Cardiac fibroblast (primary cell): ENCODE measurements around the gene NOTCH4.
A peak's percentile ranks its signal among the peaks of the same experiment; 100 is the strongest.

Experiments
- DNase-seq, 2 donors: peaks; one replicate each; pipeline versions ENCODE4 v3.0.0 to v3.0.0-alpha.2; 2010; ENCODE audit warnings: low read depth in 2 of 2
- H3K4me3 ChIP-seq, 2 donors: replicated peaks in 1 of 2; 1 replicate in 1 of 2; 2 replicates in 1 of 2; pipeline ENCODE4 v1.5.1; 2011; ENCODE audit warnings: low read depth in 2 of 2, low read length in 2 of 2, mild to moderate bottlenecking in 2 of 2, moderate library complexity in 1 of 2
- TF ChIP-seq, protein P1 (sequence below): IDR thresholded peaks from one replicate; pipeline ENCODE4 v1.5.1; 2011; ENCODE audit warnings: low read depth, mild to moderate bottlenecking, low read length, inconsistent platforms

Gene NOTCH4

DNA sequence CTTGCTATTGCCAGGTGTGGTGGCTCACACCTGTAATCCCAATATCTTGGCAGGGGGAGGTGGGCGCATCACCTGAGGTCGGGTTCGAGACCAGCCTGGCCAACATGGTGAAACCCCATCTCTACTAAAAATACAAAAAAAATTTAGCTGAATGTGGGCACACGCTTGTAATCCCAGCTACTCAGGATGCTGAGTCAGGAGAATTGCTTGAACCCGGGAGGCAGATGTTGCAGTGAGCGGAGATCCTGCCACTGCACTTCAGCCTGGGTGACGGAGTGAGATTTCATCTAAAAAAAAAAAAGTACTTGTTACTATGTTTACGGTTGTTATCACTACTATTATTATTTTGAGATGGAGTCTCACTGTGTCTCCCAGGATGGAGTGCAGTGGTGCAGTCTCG, 67.0 kb downstream of the NOTCH4 start:
- H3K4me3 ChIP-seq = no peak overlapping the region
- TF ChIP-seq, protein P1, sequence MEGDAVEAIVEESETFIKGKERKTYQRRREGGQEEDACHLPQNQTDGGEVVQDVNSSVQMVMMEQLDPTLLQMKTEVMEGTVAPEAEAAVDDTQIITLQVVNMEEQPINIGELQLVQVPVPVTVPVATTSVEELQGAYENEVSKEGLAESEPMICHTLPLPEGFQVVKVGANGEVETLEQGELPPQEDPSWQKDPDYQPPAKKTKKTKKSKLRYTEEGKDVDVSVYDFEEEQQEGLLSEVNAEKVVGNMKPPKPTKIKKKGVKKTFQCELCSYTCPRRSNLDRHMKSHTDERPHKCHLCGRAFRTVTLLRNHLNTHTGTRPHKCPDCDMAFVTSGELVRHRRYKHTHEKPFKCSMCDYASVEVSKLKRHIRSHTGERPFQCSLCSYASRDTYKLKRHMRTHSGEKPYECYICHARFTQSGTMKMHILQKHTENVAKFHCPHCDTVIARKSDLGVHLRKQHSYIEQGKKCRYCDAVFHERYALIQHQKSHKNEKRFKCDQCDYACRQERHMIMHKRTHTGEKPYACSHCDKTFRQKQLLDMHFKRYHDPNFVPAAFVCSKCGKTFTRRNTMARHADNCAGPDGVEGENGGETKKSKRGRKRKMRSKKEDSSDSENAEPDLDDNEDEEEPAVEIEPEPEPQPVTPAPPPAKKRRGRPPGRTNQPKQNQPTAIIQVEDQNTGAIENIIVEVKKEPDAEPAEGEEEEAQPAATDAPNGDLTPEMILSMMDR = no peak
- no peak for DNase-seq

DNA sequence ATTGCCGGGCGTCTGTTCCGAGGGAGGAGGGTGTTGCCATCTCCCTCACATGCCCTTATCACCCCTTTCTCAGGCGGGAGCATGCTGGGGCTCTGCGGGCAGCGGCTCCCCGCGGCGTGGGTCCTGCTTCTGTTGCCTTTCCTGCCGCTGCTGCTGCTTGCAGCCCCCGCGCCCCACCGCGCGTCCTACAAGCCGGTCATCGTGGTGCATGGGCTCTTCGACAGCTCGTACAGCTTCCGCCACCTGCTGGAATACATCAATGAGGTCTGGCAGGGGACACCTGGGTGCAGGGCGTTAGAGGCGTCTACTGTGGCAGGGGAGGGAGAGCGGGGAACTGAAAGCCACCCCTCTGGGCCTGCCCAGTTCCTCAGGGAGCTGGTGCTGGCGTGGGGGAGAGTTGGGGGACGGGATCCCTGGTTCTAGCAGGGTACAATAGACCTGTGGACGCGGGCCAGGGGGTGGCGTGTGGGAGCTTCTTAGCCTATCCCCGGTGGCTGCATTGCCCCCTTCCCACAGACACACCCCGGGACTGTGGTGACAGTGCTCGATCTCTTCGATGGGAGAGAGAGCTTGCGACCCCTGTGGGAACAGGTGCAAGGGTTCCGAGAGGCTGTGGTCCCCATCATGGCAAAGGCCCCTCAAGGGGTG, 69.2 kb downstream of the NOTCH4 start:
- DNase-seq = peak; percentile 66 to 75
- TF ChIP-seq, protein P1 = peak; percentile 44
- H3K4me3 ChIP-seq = peak overlapping the region; percentile 83 to 88

DNA sequence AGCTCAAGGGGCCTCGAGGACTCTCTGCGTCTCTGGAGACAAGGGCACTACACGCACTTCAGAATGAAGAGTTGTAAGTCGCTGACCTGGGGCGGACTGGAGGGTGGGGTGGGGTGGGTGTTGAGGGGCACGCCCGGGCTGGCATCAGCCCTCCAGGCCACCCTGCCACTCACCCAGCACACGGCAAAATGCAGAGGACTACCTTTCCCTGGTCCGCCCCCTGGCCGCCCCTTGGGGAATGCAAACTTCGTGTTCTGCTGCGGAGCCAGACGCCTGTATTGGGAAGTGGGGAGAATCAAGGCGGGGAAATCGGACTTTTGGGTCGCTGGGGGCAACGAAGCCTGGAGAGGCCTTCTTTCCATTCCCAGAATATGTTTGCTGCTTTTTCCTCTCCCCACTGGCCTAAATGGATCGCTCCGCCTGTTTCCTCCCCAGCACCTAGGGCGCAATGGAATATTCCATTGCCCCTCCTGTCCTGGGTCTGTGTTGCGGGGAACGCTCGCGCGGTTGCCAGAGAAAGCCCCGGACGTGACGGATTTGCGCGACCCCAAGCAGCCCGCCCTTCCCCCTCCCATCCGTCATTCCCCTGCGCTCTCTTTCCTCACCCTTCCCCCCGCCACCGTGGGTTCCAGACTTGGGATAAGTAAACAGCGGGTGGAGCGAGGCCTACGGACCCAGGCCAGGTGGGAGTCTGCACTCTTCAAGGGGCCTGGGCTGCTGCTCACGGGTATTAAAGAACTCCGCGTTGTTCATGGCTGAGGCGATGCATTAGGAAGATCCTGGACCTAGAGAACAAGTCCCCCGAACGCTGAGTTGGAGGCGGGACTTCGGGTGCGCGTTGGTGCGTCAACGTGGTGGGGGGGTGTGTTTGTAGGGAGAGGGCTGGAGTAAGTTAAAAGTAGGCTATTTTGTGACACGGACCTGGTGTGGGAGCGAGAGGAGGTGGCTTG, 70.0 kb downstream of the NOTCH4 start, which contains the start of gene PPT2:
TSS of gene PPT2 (plus strand) at position 578 of the 950 bp plus-strand sequence. CDS start 454 bp downstream, outside the sequence.
- DNase-seq = peak; percentile 93 to 98
- TF ChIP-seq, protein P1 = peak; percentile 23
- peak within 1 kb of the TSS; percentile 83 to 88 for H3K4me3 ChIP-seq

DNA sequence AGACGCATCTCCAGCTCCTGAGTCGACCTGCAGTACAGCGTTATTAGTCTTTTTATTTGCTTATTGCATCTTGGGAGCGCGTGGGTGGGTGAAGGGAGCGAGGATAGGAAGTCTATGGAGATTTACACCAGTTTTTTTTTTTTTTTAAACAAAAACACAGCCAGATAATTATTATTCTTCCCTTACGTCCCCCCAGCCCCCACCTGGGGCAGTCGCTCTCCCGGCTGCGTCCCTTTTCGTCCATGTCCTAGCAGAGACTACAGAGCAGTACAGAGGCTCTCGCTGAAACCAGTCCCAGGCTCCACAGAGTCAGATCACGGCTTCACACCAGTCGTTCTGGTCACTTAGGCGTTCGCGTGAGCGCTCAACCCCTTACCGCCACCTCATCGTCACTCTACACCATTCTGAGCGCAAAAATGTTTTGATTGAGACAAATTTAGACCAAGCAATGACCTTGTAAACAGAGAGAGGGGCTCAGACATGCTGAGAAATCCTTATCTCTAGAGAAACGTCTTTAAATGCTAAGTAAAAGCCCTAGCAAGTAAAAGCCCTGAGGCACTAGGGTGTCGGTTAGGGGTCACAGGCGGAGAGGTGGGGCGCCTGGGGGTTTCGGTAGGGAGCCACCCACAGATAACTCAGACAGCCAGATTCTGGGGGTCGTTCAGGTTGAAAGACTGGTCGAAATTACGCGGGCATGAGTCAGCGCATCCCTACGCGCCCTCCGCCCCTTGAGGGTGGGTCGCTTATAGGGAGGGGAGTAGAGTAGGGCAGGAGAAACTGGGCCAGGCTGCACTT, 70.9 kb downstream of the NOTCH4 start:
- TF ChIP-seq, protein P1 = no peak
- DNase-seq = peak; percentile 32 to 43
- peak overlapping the region; percentile 83 to 88 for H3K4me3 ChIP-seq

DNA sequence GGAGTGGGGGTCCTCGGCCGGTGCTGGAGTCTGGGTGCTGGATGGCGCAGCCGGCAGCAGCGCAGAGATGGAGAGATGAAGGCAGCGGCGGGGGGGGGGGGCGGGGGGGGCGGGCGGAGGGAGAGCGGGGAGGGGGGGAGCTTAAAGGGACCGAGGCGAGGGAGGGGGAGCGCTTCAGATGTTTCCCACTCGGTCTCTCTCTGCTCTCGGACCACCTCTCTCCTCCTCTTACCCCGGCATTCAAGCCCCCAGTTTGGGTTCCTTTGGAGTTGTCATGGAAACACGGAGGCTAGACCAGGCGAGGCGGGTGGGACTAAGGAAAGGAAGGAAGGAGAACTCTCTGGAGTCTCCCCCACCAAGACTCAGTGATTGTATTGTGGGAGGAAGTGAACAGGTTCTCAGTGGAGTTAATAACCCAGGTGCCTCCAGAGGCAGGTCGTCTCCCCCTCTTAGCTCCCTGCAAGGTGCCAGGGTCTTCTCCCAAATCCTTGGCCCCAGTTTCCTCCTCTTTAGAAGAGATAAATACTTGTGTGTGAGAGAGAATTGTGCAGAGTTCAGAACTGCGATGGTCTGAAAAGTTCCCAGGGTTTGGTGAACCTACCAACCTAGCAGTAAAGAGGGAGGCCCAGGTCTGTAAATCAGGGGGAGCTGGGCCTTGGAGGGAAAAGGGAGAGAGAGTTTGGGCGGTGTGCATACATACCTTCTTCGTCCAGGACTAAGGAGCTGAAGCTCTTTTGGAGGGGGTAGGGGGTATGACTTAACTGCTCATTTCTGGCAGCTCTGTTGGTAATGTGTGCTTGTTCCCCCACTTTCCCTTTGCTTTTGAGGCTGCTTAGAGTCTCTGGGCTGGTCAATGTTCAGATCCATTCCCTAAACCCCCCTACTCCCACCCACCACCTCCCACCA, 71.8 kb downstream of the NOTCH4 start, which contains the start of gene PRRT1:
TSS of gene PRRT1 (minus strand) at position 77 of the 906 bp plus-strand sequence. CDS start 112 bp downstream, outside the sequence.
- TF ChIP-seq, protein P1 = no peak
- H3K4me3 ChIP-seq = peak within 1 kb of the TSS; percentile 83 to 88
- no peak for DNase-seq
